Astrocyte (in vitro differentiated cells and primary cell): ENCODE measurements around the gene PLEKHG3. TPM values are rescaled to one million over a fixed set of nuclear protein-coding genes. Genes with fewer than 3 reads are reported as not detected.

Source experiments
- DNase-seq: peaks from one replicate; pipeline ENCODE4 v3.0.0-alpha.2; 2010; ENCODE audit warnings: low read depth
- FAIRE-seq: peaks from 2 replicates; lab custom pipeline; 2011; peaks lifted over from hg19 to GRCh38; lab: Jason Lieb, UNC
- H2AFZ ChIP-seq: 2 replicates; pipeline ENCODE4 v1.6.0; 2012; ENCODE audit warnings: low read depth, low read length, inconsistent platforms
- H3K27ac ChIP-seq: 2 replicates; pipeline ENCODE4 v1.5.1; 2011; ENCODE audit warnings: low read depth, low read length, inconsistent platforms
- H3K27me3 ChIP-seq: 2 replicates; pipeline ENCODE4 v1.6.0; 2011; ENCODE audit warnings: low read length, inconsistent platforms; ENCODE audit not compliant: insufficient read depth
- H3K36me3 ChIP-seq: 2 replicates; pipeline ENCODE4 v1.5.1; 2011; ENCODE audit warnings: low read length, inconsistent platforms; ENCODE audit not compliant: insufficient read depth
- H3K4me1 ChIP-seq: 2 replicates; pipeline ENCODE4 v1.5.1; 2011; ENCODE audit warnings: low read length, inconsistent platforms; ENCODE audit not compliant: insufficient read depth
- H3K4me2 ChIP-seq: 2 replicates; pipeline ENCODE4 v1.6.0; 2012; ENCODE audit warnings: low read length, inconsistent platforms
- H3K4me3 ChIP-seq: 2 replicates; pipeline ENCODE4 v1.5.1; 2011; ENCODE audit warnings: low read depth, mild to moderate bottlenecking, low read length, inconsistent platforms; ENCODE audit not compliant: insufficient read depth
- H3K79me2 ChIP-seq: 2 replicates; pipeline ENCODE4 v1.6.0; 2012; ENCODE audit warnings: mild to moderate bottlenecking, low read length, inconsistent platforms; ENCODE audit not compliant: insufficient read depth
- H3K9ac ChIP-seq: 2 replicates; pipeline ENCODE4 v1.6.0; 2012; ENCODE audit warnings: mild to moderate bottlenecking, low read length, inconsistent platforms
- H3K9me3 ChIP-seq: 2 replicates; pipeline ENCODE4 v1.5.1; 2012; ENCODE audit warnings: low read depth, mild to moderate bottlenecking, low read length, inconsistent platforms; ENCODE audit not compliant: insufficient read depth
- H4K20me1 ChIP-seq: 2 replicates; pipeline ENCODE4 v1.6.0; 2012; ENCODE audit warnings: low read length, inconsistent platforms; ENCODE audit not compliant: insufficient read depth
- H3K27ac Mint-ChIP-seq: one replicate; pipeline ENCODE4 v1.8.0; 2021; ENCODE audit warnings: mild to moderate bottlenecking, mixed read lengths; ENCODE audit not compliant: unreplicated experiment
- H3K27me3 Mint-ChIP-seq: one replicate; pipeline ENCODE4 v1.8.0; 2021; ENCODE audit warnings: low read depth, mixed read lengths; ENCODE audit not compliant: unreplicated experiment
- H3K36me3 Mint-ChIP-seq: one replicate; pipeline ENCODE4 v1.8.0; 2021; ENCODE audit warnings: low read depth, mixed read lengths; ENCODE audit not compliant: unreplicated experiment
- H3K4me1 Mint-ChIP-seq: one replicate; pipeline ENCODE4 v1.8.0; 2021; ENCODE audit warnings: low read depth, mixed read lengths; ENCODE audit not compliant: unreplicated experiment
- H3K4me3 Mint-ChIP-seq: one replicate; pipeline ENCODE4 v1.8.0; 2021; ENCODE audit warnings: mild to moderate bottlenecking, moderate library complexity, mixed read lengths; ENCODE audit not compliant: unreplicated experiment
- H3K9me3 Mint-ChIP-seq: one replicate; pipeline ENCODE4 v1.8.0; 2021; ENCODE audit warnings: mild to moderate bottlenecking, mixed read lengths; ENCODE audit not compliant: unreplicated experiment
- EZH2 ChIP-seq: IDR thresholded peaks from 2 replicates; pipeline ENCODE4 v1.6.1; 2012; ENCODE audit warnings: mild to moderate bottlenecking, low read length, inconsistent platforms; ENCODE audit not compliant: insufficient read depth
- total RNA-seq: library from RNA; stranded (reverse); gene quantifications from 2 replicates; pipeline ENCODE4 v1.2.1, GENCODE V29; 2021
- TF ChIP-seq, protein P1 (sequence below): IDR thresholded peaks from 2 replicates; pipeline ENCODE4 v1.5.1; 2011; ENCODE audit warnings: low read depth, mild to moderate bottlenecking, inconsistent platforms, low read length, moderate library complexity; ENCODE audit not compliant: insufficient read depth

PLEKHG3 gene
- total RNA-seq, 1 donor from 2014 or later, result 98.6 TPM

DNA sequence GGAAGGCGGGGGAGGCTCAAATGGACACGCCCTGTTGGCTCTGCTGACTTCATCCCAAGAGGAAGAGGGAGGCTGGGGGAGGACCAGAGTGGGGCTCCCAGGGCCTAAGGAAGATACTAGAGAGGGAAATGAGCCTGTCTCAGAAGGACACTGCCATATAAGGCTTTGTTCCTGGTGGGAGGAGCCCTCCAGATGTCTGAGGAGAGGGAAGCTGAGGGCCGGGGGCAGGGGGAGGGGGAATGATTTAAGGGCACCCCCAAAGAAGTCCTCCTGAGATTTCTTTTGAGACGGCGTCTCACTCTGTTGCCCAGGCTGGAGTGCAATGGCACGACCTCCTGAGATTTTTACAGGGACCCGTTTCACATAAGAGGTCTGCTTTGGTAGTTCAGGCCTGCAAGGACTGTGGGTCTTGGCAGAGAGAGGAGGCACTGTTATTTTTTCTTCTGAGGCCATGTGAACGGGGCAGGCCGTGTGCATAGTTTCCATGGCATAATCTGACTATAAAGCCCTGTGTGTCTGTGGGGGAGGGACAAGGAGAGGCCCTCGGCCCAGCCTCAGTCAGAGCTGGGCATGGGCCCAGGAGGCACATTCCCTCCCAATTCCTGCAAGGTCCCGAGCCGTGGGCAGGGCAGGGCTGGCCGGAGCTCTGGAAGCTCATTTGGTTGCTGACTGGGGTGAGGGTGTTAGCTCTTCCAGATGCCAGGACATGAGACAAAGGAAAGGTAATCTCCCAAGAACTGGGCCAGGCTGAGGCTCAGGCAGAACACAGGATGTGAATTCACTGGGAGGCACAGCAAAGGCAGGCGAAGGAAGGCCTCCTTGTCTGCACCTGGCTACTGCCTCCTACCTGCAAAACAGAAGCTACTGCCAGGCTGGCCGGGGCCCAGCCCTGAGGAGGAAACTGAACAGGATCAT is 22.2 kb upstream of the PLEKHG3 start:
- Histone ChIP-seq H2AFZ (peak overlapping the region; percentile 71), H3K4me3 (no peak overlapping the region), H3K36me3 (no peaks in the 10 kb centered on the region), H3K27me3 (no peaks in the 10 kb centered on the region), H3K9ac (no peak overlapping the region), H3K4me2 (peak overlapping the region; percentile 46), H3K9me3 (no peaks in the 10 kb centered on the region), H3K27ac (peak overlapping the region; percentile 10), H4K20me1 (no peaks in the 10 kb centered on the region), H3K79me2 (no peaks in the 10 kb centered on the region), H3K4me1 (peaks cover 9% of the 10 kb centered on the region)
- no peak for TF ChIP-seq EZH2
- TF ChIP-seq, protein P1, sequence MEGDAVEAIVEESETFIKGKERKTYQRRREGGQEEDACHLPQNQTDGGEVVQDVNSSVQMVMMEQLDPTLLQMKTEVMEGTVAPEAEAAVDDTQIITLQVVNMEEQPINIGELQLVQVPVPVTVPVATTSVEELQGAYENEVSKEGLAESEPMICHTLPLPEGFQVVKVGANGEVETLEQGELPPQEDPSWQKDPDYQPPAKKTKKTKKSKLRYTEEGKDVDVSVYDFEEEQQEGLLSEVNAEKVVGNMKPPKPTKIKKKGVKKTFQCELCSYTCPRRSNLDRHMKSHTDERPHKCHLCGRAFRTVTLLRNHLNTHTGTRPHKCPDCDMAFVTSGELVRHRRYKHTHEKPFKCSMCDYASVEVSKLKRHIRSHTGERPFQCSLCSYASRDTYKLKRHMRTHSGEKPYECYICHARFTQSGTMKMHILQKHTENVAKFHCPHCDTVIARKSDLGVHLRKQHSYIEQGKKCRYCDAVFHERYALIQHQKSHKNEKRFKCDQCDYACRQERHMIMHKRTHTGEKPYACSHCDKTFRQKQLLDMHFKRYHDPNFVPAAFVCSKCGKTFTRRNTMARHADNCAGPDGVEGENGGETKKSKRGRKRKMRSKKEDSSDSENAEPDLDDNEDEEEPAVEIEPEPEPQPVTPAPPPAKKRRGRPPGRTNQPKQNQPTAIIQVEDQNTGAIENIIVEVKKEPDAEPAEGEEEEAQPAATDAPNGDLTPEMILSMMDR, result no peak
- FAIRE-seq (no peak), DNase-seq (peak; percentile 68)
- H3K27me3 Mint-ChIP-seq, result peaks cover 3% of the 10 kb centered on the region
- no peaks in the 10 kb centered on the region for H3K9me3 Mint-ChIP-seq
- H3K4me3 Mint-ChIP-seq, result no peak overlapping the region
- peaks cover 2% of the 10 kb centered on the region for H3K36me3 Mint-ChIP-seq
- H3K4me1 Mint-ChIP-seq, result peaks cover 27% of the 10 kb centered on the region
- H3K27ac Mint-ChIP-seq, result peak overlapping the region; percentile 77

DNA sequence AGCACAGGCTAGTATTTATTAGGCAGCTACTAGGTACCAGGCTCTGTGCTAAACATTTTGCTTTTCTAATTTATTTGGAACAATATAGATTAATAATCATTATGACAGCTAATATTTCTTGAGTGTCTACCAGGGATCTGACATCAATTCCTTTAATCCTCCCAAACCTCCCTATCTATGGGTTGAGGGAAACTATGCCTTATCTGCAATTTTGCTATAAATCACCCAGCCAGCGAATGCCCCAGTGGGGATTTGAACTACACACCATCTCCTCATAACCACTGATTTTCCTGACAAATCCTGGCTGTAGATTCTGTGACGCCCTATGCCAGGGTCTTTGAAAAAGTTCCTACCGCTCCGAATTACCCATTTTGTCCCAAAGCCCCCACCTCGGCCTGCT is 21.4 kb upstream of the PLEKHG3 start:
- no peak overlapping the region for H3K9ac ChIP-seq
- H3K27me3 ChIP-seq, result no peaks in the 10 kb centered on the region
- no peak for FAIRE-seq
- TF ChIP-seq EZH2, result no peak
- TF ChIP-seq, protein P1, result no peak
- H3K4me3 Mint-ChIP-seq, result no peak overlapping the region
- no peaks in the 10 kb centered on the region for H3K36me3 ChIP-seq
- peaks cover 27% of the 10 kb centered on the region for H3K4me1 Mint-ChIP-seq
- H3K4me3 ChIP-seq, result no peak overlapping the region
- no peak overlapping the region for H3K27ac ChIP-seq
- no peak for DNase-seq
- H4K20me1 ChIP-seq, result no peaks in the 10 kb centered on the region
- peaks cover 9% of the 10 kb centered on the region for H3K4me1 ChIP-seq
- H3K9me3 ChIP-seq, result no peaks in the 10 kb centered on the region
- no peak overlapping the region for H3K27ac Mint-ChIP-seq
- no peaks in the 10 kb centered on the region for H3K79me2 ChIP-seq
- no peaks in the 10 kb centered on the region for H3K27me3 Mint-ChIP-seq
- H3K36me3 Mint-ChIP-seq, result peaks cover 2% of the 10 kb centered on the region
- no peaks in the 10 kb centered on the region for H3K9me3 Mint-ChIP-seq
- no peak overlapping the region for H2AFZ ChIP-seq
- no peak overlapping the region for H3K4me2 ChIP-seq

DNA sequence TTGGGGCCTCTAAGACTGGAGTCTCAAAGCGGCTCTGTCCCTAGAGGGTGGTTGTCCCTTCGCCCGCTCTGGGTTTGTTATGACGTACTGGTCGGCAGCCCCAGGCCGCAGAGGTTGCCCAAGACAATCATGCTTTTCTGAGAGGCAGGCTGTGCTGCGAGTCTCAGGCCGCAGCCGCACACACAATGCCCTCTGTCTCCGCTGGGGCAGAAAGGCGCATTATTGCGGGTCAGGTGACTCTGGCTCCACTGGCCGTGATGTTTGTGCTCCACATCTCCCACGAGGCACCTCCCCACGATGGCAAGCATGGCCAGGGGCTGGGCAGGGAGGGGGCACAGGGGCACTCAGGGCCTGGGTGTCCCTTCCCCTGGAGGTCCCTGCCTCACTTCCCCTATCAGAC is 21.0 kb upstream of the PLEKHG3 start:
- Mint-ChIP-seq H3K9me3 (no peaks in the 10 kb centered on the region), H3K4me1 (peaks cover 27% of the 10 kb centered on the region), H3K27me3 (peaks cover 2% of the 10 kb centered on the region), H3K36me3 (peaks cover 2% of the 10 kb centered on the region), H3K4me3 (no peak overlapping the region), H3K27ac (no peak overlapping the region)
- Histone ChIP-seq H3K4me2 (no peak overlapping the region), H3K4me3 (no peak overlapping the region), H3K36me3 (no peaks in the 10 kb centered on the region), H2AFZ (no peak overlapping the region), H3K79me2 (no peaks in the 10 kb centered on the region), H3K9me3 (no peaks in the 10 kb centered on the region), H3K9ac (no peak overlapping the region), H3K27ac (no peak overlapping the region), H3K27me3 (no peaks in the 10 kb centered on the region), H4K20me1 (no peaks in the 10 kb centered on the region), H3K4me1 (peaks cover 9% of the 10 kb centered on the region)
- TF ChIP-seq EZH2, result no peak
- TF ChIP-seq, protein P1, result no peak
- DNase-seq, result no peak
- FAIRE-seq, result no peak
